ENCODE results near the gene MICAL3. TPM values are rescaled to one million over a fixed set of nuclear protein-coding genes. Genes with fewer than 3 reads are reported as not detected.

MICAL3 gene
- polyA plus RNA-seq, 1 donor from 2014 or later = 28.1 TPM

GRCh38 chr22:17822087-17822486 lies 202.3 kb downstream of the MICAL3 start:
- no peak overlapping the region for H3K4me3 ChIP-seq (ENCODE audit: low read length)
- H2AFZ ChIP-seq (ENCODE audit: low read depth, low read length) = no peak overlapping the region
- H3K27ac ChIP-seq (ENCODE audit: low read length) = no peak overlapping the region
- H3K4me2 ChIP-seq (ENCODE audit: low read length) = no peak overlapping the region
- H3K9me3 ChIP-seq (ENCODE audit: low read length) = no peaks in the 10 kb centered on the region
- H3K79me2 ChIP-seq (replicated peaks; ENCODE audit: insufficient read depth, low read length) = no peaks in the 10 kb centered on the region
- no peak overlapping the region for H3K9ac ChIP-seq (ENCODE audit: low read length)
- H3K9me2 ChIP-seq (ENCODE audit: insufficient read depth, low read length) = no peaks in the 10 kb centered on the region
- H3K36me3 ChIP-seq (ENCODE audit: insufficient read depth, low read length) = no peaks in the 10 kb centered on the region
- TF ChIP-seq TAF1 (IDR thresholded peaks at IDR 0.05; ENCODE audit: low read depth) (no peak), REST (IDR thresholded peaks at IDR 0.05; ENCODE audit: borderline replicate concordance) (no peak), POLR2AphosphoS5 (IDR thresholded peaks at IDR 0.05) (no peak), EZH2 (IDR thresholded peaks at IDR 0.05; ENCODE audit: borderline replicate concordance, insufficient read depth, low read length, poor library complexity, severe bottlenecking) (no peak), EP300 (conservative IDR thresholded peaks at IDR 0.05; ENCODE audit: poor library complexity, severe bottlenecking) (no peak), SMC3 (conservative IDR thresholded peaks at IDR 0.05; ENCODE audit: poor library complexity) (no peak), CTCF (IDR thresholded peaks at IDR 0.05; ENCODE audit: poor library complexity, severe bottlenecking) (no peak), MXI1 (conservative IDR thresholded peaks at IDR 0.05; ENCODE audit: poor library complexity, severe bottlenecking) (no peak), RAD21 (conservative IDR thresholded peaks at IDR 0.05) (no peak)
- no peaks in the 10 kb centered on the region for H4K20me1 ChIP-seq (ENCODE audit: insufficient read depth)
- no peaks in the 10 kb centered on the region for H3K27me3 ChIP-seq (ENCODE audit: insufficient read depth, low read depth, low read length)
- no peaks in the 10 kb centered on the region for H3F3A ChIP-seq (ENCODE audit: insufficient read depth, low read length, poor library complexity, severe bottlenecking)

GRCh38 chr22:17820879-17821439 lies 203.4 kb downstream of the MICAL3 start:
- Histone ChIP-seq H2AFZ (ENCODE audit: low read depth, low read length) (no peak overlapping the region), H3K9me2 (ENCODE audit: insufficient read depth, low read length) (no peaks in the 10 kb centered on the region), H4K20me1 (ENCODE audit: insufficient read depth) (no peaks in the 10 kb centered on the region), H3K79me2 (replicated peaks; ENCODE audit: insufficient read depth, low read length) (no peaks in the 10 kb centered on the region), H3K36me3 (ENCODE audit: insufficient read depth, low read length) (no peaks in the 10 kb centered on the region), H3K27me3 (ENCODE audit: insufficient read depth, low read depth, low read length) (no peaks in the 10 kb centered on the region), H3K9me3 (ENCODE audit: low read length) (no peaks in the 10 kb centered on the region), H3K4me2 (ENCODE audit: low read length) (no peak overlapping the region), H3K9ac (ENCODE audit: low read length) (no peak overlapping the region), H3K4me3 (ENCODE audit: low read length) (no peak overlapping the region), H3F3A (ENCODE audit: insufficient read depth, low read length, poor library complexity, severe bottlenecking) (no peaks in the 10 kb centered on the region), H3K27ac (ENCODE audit: low read length) (no peak overlapping the region)
- TF ChIP-seq REST (IDR thresholded peaks at IDR 0.05; ENCODE audit: borderline replicate concordance) (no peak), MXI1 (conservative IDR thresholded peaks at IDR 0.05; ENCODE audit: poor library complexity, severe bottlenecking) (no peak), POLR2AphosphoS5 (IDR thresholded peaks at IDR 0.05) (no peak), CTCF (IDR thresholded peaks at IDR 0.05; ENCODE audit: poor library complexity, severe bottlenecking) (no peak), EZH2 (IDR thresholded peaks at IDR 0.05; ENCODE audit: borderline replicate concordance, insufficient read depth, low read length, poor library complexity, severe bottlenecking) (no peak), SMC3 (conservative IDR thresholded peaks at IDR 0.05; ENCODE audit: poor library complexity) (no peak), TAF1 (IDR thresholded peaks at IDR 0.05; ENCODE audit: low read depth) (no peak), EP300 (conservative IDR thresholded peaks at IDR 0.05; ENCODE audit: poor library complexity, severe bottlenecking) (no peak), RAD21 (conservative IDR thresholded peaks at IDR 0.05) (no peak)

Data from neural cell (in vitro differentiated cells).